ENCODE measurements around the gene NKD2.
"Not testable (repeated sequence)": the region's sequence is repeated elsewhere in the genome, so short reads cannot be mapped to it uniquely, and the experiment has no call there.

NKD2 gene

DNA sequence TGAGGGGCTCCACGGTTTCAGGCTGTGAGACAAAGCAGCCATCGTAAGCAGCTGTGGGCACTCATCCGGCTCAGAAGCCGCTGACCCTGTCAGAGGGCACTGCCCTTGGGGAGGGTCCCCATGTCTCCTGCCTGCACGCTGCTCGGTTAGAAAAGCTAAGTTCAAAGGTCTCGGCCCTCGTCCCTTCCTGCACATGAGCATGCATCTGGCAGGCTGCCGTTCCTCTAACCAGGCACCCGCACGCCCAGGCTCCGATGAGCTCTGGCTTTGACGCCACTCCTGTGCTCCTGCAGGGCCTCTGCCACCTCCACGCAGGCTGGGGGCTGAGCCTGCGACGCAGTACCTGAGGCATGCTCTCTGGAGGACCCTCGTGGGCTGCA, 51.3 kb downstream of the NKD2 start:
- no peak for DNase-seq

DNA sequence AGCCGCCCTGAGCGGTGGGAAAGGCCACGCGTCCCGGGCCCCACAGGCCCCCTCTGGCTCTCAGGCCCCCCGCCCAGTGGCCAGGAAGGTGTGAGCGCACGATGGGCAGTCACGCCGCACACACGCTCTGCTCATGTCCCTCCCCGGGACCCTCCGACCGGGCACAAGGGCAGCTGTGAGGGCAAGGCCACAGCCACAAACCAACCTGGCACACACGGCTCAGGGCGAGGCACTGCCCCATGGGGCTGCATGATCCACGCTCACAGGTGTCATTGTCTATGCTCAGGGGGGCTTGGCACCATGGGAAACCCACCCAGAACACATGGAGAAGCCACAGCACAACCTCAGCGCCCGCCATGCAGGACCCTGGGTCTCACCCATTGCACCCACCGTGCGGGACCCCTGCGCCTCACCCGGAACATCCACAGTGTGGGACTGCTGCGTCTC, 52.0 kb downstream of the NKD2 start:
- DNase-seq = no peak

DNA sequence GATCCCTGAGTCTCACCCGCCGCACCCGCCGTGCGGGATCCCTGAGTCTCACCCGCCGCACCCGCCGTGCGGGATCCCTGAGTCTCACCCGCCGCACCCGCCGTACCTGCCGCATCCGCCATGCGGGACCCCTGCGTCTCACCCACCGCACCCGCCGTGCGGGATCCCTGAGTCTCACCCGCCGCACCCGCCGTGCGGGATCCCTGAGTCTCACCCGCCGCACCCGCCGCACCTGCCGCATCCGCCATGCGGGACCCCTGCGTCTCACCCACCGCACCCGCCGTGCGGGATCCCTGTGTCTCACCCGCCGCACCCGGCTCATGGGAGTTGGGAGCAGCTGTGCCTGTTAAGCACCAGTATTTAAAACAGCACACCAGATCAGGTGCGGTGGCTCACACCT, 52.7 kb downstream of the NKD2 start:
- not testable (repeated sequence) for DNase-seq

DNA sequence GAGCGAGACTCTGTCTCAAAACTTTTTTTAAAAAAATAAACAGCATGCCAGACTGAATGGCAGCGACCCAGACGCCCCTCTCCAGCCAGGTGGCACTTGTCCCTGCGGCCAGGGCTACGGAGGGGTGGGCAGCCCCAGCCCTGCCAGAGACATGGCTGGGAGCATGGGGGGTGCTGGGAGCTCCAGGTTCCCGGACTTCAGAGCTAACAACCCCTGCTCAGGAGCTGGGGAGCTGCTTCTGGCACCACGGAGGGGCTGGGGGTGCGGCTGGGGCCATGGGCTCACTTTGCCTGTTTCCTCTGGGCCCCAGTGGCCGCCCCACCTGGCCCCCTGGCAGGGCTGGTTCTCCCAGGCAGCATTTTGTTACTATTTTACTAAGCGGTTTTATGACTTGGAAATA, 53.3 kb downstream of the NKD2 start:
- no peak for DNase-seq

DNA sequence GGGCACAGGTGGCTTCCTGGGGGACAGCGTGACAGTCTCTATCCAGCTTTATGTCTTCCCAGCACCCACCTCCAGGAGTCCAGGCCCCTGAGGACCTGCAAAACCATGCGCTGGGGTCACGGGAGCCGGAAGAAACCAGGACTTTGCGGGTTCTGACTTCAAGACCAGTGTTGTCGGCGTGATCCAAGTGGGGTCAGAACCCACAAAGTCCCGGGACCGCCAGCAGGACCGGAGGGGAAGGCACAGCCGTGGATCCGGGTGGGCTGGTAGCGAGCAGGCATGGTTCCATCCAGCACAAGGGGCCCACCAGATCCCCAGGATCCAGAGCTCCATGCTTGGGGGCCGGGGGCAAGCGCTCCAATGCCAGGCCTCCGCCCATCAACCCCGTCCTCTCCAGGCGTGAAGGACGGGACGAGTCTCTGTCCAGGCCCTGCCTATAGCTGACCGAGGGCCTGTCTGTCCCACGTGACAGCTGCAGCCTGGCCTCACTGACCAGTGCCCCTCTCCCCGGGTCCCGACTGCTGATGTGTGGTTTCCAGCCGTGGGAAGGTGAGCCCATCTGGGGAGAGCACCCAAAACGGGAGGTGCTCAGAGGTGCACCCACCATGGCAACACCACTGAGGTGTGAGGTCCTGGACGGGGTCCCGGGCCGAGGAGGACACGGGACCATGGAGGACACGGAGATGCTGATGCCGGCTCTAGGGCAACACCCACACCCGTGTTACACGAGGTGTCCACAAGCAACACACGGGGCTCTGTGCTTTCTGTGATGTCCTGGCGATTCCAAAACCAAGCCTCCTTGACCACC, 54.4 kb downstream of the NKD2 start:
- DNase-seq = no peak

DNA sequence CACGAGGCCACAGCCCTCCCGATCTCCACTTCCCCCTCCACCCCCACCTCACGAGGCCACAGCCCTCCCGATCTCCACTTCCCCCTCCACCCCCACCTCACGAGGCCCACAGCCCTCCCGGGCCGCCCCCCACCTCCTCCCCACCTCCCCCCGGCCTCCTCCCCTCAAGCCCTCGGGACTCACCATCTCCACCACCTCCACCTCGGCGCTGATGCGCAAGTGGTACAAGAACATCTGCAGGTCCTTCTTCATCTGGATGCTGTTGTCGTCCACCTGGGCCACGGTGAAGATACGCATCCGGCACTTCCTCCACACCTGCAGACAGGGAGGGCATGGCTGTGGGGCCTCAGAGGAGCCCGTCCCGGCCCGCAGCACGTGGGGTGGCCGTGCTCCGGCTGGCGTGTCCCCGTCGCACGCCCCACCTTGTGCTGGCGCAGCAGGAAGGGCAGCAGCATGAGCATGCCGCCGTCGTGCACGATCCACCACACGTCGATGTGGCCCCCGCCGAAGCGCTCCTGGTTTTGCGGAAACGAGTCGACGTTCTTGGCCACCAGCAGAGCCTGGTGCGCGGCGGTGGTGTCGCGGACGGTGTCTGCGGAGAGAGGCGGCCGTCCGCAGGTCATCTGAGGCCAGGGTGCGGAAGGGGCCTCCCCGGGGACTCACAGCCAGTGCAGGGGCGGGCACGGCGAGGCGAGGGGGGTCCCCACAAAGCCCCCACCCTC, 55.2 kb downstream of the NKD2 start:
- no peak for DNase-seq

DNA sequence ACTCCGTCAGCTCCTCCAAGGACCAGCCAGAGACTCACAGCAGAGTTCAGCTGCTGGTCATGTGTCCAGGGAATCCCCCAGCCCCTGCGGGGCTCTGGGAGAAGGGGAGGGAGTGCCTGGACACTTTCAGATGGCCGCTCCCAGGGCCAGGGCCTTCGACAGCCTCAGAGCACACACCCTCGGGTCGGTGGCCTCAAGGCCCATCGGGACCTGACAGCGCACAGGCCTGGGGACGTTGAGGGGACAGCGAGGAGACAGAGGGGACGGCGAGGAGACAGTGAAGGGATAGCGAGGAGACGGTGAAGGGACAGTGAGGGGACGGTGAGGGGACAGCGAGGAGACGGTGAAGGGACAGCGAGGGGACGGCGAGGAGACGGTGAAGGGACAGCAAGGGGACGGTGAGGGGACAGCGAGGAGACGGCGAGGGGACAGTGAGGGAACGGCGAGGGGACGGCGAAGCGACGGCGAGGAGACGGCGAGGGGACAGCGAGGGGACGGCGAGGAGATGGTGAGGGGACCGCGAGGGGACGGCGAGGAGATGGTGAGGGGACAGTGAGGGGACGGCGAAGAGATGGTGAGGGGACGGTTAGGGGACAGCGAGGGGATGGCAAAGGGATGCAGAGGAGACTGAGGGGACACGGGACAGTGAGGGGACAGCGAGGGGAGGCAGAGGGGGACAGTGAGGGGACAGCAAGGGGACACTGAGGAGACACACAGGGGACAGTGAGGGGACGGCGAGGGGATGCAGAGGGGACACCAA, 56.0 kb downstream of the NKD2 start:
- no peak for DNase-seq

DNA sequence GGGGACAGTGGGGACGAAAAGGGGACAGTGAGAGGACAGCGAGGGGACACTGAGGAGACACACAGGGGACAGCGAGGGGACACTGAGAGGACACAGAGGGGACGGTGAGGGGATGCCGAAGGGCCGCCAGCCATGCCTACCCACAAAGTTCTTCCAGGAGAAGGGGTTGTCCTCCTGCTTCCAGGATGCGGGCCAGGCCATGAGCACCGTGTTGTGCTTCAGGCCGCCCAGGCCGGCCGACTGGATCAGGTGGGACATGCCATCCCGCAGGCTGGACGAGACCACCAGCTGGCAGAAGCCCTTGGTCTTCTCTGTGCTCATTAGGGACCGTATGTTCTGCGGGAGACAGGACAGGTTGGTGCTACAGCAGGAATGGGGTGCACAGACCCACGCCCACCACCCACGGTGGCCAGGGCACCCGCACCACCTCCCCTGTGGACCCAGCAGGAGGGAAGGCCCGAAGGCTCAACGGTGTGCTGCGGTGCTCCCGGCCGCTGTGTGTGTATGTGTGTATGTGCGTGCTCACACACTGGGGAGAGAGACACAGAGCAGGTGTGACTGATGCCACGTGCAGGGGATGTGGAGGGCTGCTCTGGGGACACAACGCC, 56.6 kb downstream of the NKD2 start:
- DNase-seq = no peak

DNA sequence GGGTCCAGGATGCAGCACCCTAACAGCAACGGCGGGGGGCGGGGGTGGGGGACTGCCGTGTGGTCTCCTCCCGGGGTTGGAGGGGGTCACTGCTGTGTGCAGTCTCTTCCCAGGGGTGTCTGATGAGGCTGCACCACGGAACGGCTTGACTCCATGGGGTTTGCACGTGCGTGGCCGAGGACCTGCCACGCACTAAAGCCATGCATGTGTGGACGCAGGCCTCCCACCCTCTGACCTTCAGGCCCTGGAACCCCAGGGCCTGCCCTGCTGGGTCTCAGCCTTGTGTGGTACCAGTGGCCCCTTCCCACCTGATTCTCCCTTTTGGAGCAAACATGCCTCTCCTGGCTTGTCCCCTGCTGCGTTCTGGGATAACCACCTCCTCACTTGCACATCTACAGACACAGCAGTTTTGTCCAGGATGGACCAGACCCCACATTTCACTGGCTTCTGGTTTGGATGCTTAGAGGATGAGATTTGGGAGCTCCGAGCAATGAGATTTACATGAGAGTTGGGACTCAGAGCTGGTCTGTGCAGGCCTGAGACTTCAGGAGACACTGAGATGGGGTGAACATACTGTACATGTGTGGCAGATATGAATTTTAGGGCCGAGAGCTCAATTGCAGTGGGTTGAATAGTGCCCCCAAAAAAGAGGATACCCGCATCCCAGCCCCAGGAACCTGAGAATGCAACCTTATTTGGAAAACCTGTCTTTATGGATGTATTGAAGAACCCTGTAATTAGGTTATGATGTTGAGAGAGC, 57.5 kb downstream of the NKD2 start:
- no peak for DNase-seq

DNA sequence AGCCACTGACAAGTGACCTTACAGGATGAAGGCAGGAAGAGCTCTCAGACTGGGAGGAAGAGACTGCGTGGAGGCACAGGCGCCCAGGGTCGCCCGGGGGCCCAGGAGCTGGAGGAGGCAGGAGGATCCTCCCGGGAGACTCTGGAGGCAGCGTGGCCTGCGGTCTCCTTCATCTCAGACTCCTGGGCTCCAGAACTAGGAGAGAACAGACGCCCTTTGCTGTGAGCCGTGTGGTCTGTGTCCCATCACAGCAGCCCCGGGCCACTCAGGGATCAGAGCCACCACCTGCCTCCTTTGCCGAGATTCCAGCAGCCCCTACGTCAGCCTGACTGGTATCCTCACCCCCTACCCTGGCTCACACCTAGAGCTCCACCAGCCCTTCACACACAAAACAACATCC, 58.1 kb downstream of the NKD2 start:
- no peak for DNase-seq

DNA sequence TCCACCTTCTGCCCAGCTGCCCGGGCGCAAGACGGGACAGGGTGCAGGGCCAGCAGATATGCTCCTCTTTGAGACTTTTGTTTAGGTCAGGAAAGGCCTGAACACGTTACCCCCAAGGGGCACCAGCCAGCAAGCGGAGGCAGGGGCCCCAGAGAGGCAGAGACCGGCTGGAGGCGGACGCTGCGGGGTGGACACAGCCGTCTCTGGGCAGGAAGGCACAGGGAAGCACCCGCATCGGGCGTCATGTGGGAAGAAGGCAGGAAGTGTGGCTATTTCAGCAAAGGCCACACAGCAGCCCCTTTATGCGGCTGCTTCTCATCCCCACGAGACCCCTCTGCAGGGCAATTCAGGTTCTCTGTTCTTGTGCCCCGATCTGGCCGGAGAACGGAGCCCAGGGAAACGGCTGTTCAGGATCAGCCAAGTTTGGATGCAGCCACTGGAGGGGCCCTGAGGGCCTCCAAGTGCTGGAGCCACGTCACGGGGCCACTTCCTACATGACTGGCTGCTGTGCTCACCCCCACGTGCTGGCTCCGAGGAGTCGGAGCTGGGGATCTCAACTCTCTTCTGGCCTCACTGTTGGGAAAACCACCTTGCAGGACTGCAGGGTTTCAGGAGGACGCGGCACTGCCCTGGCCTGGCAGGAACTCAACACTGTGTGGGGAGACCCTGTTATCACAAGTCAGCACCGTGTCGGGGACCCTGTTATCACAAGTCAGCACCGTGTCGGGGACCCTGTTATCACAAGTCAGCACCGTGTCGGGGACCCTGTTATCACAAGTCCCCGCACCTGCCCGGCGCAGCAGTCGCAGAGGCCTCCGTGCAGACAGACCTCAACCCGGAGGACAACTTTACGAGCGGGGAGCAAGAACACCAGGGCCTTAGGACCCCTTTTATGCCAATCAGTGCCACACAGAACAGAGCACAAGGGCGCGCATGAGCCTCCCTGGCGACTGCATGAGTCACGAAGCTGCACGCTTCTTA, 58.8 kb downstream of the NKD2 start:
- no peak for DNase-seq

DNA sequence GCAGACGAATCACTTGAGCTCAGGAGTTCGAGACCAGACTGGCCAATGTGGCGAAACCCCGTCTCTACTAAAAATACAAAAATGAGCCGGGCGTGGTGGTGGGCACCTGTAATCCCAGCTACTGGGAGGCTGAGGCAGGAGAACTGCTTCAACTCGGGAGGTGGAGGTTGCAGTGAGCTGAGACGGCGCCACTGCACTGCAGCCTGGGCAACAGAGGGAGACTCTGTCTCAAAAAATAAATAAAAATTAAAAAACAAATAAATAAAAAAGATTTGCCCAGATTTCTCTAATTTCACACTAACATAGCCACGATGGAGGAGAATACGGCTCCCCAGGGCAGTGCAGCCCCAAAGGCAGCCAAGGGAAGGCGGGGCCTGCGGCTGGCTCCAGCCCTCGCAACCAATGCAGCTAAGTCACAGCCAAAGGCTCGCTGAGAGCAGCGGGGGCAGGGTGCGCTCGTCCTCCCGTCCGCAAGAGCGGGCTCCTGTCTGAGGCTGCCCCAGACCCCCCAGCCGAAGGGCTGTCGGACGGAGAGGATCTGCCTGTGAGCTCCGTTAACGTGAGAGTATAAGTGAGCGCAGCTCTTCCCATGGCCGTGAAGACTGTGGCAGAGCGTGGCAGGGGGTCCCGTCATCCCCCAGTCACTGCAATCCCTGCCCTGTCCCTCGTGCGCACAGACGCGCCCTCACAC, 59.7 kb downstream of the NKD2 start:
- DNase-seq = no peak

DNA sequence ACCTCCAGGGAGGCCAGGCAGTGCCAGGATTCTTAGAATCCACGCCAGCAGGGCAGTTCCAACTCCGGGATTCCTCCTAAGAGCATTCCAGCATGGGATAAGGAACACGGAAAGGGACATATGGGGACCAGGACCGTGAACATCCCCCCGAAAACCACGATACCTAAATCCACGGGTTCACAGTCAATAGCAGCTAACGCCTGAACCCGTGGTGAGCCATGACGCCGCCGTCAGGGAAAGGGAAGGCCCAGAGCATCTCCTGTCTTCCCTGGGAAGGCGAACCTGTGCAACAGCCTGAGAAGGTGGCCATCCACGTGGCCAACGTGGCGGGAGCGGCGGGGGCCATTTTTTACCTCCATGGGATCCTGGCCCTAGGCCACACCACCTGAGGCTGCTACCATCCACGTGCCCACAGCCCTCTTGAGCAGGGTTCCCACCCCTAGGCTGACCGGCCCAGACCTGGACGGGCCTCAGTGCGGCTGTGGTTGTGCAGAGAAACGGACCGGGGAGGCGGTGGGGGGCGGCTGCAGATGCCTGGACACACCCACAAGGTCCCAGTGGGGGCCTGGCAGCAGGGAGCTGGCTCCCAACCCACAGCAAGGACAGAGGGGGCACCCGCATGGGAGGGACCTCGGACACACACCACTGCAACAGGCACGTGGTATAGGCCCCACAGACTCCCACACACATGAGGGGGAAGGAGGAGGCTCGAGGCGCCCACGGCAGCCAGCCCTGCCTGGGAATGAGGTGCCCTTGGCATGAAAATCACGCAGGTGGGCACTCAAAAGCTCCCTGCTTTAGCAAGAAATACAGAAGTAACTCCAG, 60.5 kb downstream of the NKD2 start:
- no peak for DNase-seq

DNA sequence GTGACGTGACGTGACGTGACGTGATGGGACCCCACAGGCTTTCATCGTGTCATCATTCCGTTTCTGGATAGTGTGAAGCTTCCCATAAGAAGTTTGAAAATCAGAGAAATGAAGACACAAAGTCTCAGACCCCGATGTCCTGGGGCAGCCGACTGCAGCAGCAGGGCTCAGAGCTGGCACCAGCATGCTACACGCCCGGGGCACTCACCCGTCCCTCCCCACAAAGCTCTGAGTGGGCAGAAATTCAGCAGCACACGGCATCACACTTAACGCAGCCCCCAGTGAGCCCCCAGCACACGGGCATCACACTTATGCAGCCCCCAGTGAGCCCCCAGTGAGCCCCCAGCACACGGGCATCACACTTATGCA, 61.1 kb downstream of the NKD2 start:
- DNase-seq = no peak

DNA sequence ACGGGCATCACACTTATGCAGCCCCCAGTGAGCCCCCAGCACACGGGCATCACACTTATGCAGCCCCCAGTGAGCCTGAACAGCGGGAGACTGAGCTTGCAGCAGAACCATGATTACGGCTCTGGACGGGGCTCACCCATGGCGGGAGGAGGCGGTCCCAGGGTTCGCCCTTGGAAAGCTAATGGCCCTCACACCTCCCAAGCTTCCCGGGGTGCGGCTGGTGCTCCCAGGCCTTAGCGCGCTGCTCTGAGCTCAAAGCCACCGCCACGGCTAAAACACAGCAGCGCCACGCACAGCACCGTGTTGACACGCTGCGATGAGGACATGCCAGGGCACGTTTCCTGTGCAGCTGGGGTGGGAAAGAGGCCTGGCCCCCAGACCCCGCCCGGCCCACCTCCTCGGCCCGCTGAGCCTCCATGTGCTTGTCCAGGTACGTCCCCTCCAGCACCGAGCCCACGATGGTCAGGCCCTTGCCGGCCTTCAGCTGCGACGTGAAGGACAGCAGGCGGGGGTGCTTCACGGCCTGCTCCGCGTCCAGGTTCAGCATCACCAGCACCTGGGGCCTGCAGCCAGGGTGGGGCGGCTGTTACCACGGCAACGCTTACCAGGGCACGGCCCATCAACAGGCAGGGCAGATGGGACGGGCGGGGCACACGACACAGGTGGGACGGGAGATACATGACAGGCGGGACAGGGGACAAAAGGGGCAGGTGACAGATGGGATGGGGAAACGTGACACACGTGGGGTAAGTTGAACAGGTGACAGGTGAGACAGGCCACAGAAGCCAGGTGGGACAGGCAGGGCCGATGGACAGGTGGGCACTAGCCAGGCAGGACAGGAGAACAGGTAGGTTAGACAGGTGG, 64.9 kb downstream of the NKD2 start:
- no peak for DNase-seq

DNA sequence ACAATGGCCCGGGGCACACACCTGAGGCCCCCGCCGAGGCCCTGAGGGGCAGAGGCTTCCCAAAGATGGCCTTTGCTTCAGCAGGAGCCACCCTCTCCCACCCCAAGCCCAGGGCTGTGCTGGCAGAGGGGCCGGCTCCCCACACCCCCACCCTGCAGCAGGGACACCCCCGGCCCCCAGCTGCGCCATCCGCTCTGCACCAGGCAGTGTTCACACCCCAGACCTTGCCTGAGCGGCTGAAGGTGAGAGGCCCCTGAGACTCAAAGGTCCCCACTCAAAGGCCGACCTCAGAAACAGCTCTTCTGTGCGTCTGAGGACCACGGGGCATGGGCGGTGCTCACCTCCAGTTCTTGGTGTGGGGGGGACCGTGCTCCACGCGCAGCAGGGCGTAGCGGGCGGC, 65.6 kb downstream of the NKD2 start:
- no peak for DNase-seq

DNA sequence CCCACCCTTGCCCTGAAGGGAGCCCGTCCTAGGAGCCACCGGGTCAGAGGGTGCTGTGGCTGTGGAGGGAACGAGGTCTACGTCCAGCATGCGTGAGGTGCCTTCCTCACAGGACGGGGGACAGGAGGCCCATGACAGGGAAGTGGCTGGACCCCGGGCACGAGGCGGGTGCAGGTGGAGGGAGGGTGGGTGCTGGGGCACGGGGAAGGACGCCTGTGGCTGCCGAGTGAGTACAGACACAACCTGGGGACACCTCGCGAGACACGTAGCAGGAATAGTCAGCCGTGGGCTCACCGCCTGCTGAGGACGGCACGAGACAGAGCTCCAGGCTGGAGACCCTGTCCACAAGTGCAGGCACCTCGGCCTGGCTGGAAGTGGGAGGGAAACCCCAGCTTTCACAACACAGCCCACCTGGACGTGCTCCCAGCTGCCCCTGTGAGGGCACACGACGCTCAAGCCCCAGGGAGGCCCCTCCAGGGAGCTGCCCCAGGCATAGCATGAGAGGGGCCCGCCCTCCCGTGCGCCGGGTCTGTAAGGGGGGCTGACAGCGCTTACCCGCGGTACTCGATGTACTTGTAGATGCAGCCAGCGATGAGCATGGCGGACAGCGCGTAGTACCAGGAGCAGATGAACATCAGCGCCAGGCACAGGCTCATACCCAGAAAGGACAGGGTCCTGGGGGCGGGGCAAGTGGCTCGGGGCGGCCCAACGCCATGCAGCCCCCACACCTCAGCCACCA, 66.4 kb downstream of the NKD2 start:
- no peak for DNase-seq

DNA sequence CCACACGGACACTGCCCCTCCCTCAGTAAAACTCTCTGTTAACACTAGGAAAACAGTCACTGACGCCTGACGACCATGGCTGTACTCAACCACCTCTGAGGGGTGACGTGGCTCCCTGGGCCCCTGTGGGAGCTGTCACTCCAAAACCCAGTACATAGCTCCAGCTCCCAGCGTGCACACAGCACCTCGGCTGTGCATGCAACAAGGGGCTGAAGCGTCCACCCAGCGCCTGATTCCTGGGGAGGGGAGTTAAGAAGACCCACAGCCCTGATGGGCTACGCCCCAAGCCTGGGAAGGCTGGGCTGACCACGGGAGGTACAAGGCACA, 66.9 kb downstream of the NKD2 start:
- DNase-seq = no peak

Data from CD4-positive, alpha-beta T cell treated with Interleukin-17A for 4 hours (primary cell).